ENCODE data around the gene CNTN6. TPM values are rescaled to one million over a fixed set of nuclear protein-coding genes. Genes with fewer than 3 reads are reported as not detected.

CNTN6 gene
- total RNA-seq, 1 experiment from 2014 or later = not detected

DNA sequence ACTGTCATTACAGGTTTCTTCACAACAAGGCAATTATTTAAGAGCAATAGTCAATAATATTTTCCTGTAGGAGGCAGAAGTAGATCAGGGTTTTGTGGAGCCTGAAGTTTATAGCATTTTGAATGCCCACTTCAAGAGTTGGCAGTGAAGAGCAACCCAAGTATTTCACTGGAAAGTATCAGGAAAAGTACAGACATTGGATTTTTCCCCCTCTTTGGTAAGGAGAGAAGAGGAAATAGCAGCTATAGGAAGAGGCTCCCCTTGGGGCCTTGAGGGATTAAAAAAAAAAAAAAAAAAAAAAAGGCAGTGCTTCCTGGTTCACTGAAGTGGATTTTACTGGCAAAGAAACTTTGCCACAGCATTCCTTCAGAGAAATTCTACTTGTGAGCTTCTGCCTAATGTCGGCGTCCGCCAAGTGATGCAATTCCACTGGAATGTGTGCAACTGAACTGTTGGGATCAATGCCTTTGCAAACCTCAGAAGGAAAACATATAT lies 5.7 kb upstream of the CNTN6 start:
- Histone ChIP-seq H3K9me3 (ENCODE audit: control insufficient read depth in 1 of 2, insufficient read depth in 1 of 2, low read depth in 1 of 2, low read length in 2 of 2) (peaks cover 24 to 39% of the 10 kb centered on the region in 2 experiments; a peak in 2 of 4 replicates), H3K4me2 (ENCODE audit: low read length) (no peak overlapping the region), H3K27ac (ENCODE audit: low read depth, low read length) (no peak overlapping the region), H2AFZ (ENCODE audit: low read depth, low read length, poor library complexity, severe bottlenecking) (no peak overlapping the region), H3K36me3 (ENCODE audit: control insufficient read depth in 1 of 2, insufficient read depth in 2 of 2, low read length in 2 of 2) (no peaks in the 10 kb centered on the region), H4K20me1 (ENCODE audit: insufficient read depth) (no peaks in the 10 kb centered on the region), H3K4me3 (replicated peaks in 1 of 2; ENCODE audit: low read depth in 1 of 2, low read length in 2 of 2) (no peak overlapping the region), H3K27me3 (ENCODE audit: insufficient read depth, low read length) (no peaks in the 10 kb centered on the region), H3K4me1 (ENCODE audit: control insufficient read depth in 1 of 2, insufficient read depth in 2 of 2, low read length in 2 of 2) (no peaks in the 10 kb centered on the region), H3K79me2 (ENCODE audit: insufficient read depth, low read length) (no peaks in the 10 kb centered on the region), H3K9me2 (ENCODE audit: insufficient read depth) (no peaks in the 10 kb centered on the region), H3K9ac (ENCODE audit: low read length) (no peak overlapping the region)
- RAD21 ChIA-PET (ENCODE audit: low non-redundant PET in 1 of 2, low total read pairs in 2 of 2, uncharacterized antibody in 2 of 2, unreplicated experiment in 2 of 2) = no interaction called here
- BruUV-seq (replicated peaks) = no TSS peak
- TF ChIP-seq ZNF274 (IDR thresholded peaks at IDR 0.05; ENCODE audit: low read depth, low read length) = no peak
- no peak for TF ChIP-seq CBX3 (IDR thresholded peaks at IDR 0.05; ENCODE audit: low read depth)
- no peak for TF ChIP-seq POLR2AphosphoS5 (IDR thresholded peaks at IDR 0.05; ENCODE audit: low read depth, low read length)
- no peak for TF ChIP-seq CEBPB (IDR thresholded peaks at IDR 0.05; ENCODE audit: low read depth)
- TF ChIP-seq ELF1 (IDR thresholded peaks at IDR 0.05; ENCODE audit: borderline replicate concordance, low read depth) = no peak
- TF ChIP-seq POLR2A (IDR thresholded peaks at IDR 0.05; ENCODE audit: borderline replicate concordance, extremely low read depth, insufficient read depth, insufficient read length) = no peak
- TF ChIP-seq SP1 (IDR thresholded peaks at IDR 0.05; ENCODE audit: low read depth) = no peak
- no peak for TF ChIP-seq EZH2 (IDR thresholded peaks at IDR 0.05)
- TF ChIP-seq, protein P1, sequence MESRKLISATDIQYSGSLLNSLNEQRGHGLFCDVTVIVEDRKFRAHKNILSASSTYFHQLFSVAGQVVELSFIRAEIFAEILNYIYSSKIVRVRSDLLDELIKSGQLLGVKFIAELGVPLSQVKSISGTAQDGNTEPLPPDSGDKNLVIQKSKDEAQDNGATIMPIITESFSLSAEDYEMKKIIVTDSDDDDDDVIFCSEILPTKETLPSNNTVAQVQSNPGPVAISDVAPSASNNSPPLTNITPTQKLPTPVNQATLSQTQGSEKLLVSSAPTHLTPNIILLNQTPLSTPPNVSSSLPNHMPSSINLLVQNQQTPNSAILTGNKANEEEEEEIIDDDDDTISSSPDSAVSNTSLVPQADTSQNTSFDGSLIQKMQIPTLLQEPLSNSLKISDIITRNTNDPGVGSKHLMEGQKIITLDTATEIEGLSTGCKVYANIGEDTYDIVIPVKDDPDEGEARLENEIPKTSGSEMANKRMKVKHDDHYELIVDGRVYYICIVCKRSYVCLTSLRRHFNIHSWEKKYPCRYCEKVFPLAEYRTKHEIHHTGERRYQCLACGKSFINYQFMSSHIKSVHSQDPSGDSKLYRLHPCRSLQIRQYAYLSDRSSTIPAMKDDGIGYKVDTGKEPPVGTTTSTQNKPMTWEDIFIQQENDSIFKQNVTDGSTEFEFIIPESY (IDR thresholded peaks at IDR 0.05; ENCODE audit: extremely low read depth, insufficient replicate concordance, low read length) = no peak
- TF ChIP-seq, protein P2, sequence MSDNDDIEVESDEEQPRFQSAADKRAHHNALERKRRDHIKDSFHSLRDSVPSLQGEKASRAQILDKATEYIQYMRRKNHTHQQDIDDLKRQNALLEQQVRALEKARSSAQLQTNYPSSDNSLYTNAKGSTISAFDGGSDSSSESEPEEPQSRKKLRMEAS (IDR thresholded peaks at IDR 0.05) = no peak
- no peak for TF ChIP-seq SRF (IDR thresholded peaks at IDR 0.05; ENCODE audit: low read depth)
- TF ChIP-seq, protein P3, sequence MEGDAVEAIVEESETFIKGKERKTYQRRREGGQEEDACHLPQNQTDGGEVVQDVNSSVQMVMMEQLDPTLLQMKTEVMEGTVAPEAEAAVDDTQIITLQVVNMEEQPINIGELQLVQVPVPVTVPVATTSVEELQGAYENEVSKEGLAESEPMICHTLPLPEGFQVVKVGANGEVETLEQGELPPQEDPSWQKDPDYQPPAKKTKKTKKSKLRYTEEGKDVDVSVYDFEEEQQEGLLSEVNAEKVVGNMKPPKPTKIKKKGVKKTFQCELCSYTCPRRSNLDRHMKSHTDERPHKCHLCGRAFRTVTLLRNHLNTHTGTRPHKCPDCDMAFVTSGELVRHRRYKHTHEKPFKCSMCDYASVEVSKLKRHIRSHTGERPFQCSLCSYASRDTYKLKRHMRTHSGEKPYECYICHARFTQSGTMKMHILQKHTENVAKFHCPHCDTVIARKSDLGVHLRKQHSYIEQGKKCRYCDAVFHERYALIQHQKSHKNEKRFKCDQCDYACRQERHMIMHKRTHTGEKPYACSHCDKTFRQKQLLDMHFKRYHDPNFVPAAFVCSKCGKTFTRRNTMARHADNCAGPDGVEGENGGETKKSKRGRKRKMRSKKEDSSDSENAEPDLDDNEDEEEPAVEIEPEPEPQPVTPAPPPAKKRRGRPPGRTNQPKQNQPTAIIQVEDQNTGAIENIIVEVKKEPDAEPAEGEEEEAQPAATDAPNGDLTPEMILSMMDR (IDR thresholded peaks at IDR 0.05 in 2 of 3, conservative IDR thresholded peaks at IDR 0.05 in 1 of 3; ENCODE audit: borderline replicate concordance in 1 of 3, insufficient read depth in 1 of 3, low read depth in 2 of 3, low read length in 2 of 3) = no peak
- TF ChIP-seq, protein P4, sequence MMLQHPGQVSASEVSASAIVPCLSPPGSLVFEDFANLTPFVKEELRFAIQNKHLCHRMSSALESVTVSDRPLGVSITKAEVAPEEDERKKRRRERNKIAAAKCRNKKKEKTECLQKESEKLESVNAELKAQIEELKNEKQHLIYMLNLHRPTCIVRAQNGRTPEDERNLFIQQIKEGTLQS (IDR thresholded peaks at IDR 0.05) = no peak
- TF ChIP-seq YY1 (IDR thresholded peaks at IDR 0.05; ENCODE audit: extremely low read depth, insufficient replicate concordance, low read depth, low read length) = no peak
- TF ChIP-seq JUND (IDR thresholded peaks at IDR 0.05) = no peak
- no peak for TF ChIP-seq FOSL1 (IDR thresholded peaks at IDR 0.05; ENCODE audit: low read depth)
- DNase-seq (ENCODE audit: low read depth, low spot score) (no peak), ATAC-seq (no peak)
- POLR2A ChIA-PET = no interaction called here
- intact Hi-C loops (cut with micrococcal nuclease) = no loop called here
- CTCF ChIA-PET = no interaction called here

All from HCT116 (cell line).